GM12878 (cell line): ENCODE data around the gene GHRL. TPM values are rescaled to one million over a fixed set of nuclear protein-coding genes. Genes with fewer than 3 reads are reported as not detected.

Source experiments
- ATAC-seq: fragments of 200-7000 bp; cut with Tn5 transposase; 3 replicates; pipeline ENCODE4 v1.9.1; 2020; ENCODE audit warnings: mild to moderate bottlenecking, moderate library complexity
- BruUV-seq: library from RNA; stranded (reverse); fragments of 400-500 nt; replicated peaks from 2 replicates; lab custom pipeline; 2021; lab: Mats Ljungman, UMichigan
- CTCF ChIA-PET: fragments of 300-600 bp; sonication (Branson Sonifier 250); formaldehyde crosslinking; extraction: SDS; loops from one replicate; lab custom pipeline; 2021; ENCODE audit warnings: inconsistent platforms; lab: Yijun Ruan, JAX
- POLR2A ChIA-PET: fragments of 350-600 bp; formaldehyde crosslinking; extraction: SDS; loops from one replicate; lab custom pipeline; 2021; ENCODE audit warnings: inconsistent platforms; lab: Charles Lee
- RAD21 ChIA-PET: fragments of 300-600 bp; sonication (Branson Sonifier 250); formaldehyde crosslinking; loops from one replicate; lab custom pipeline; 2023; ENCODE audit warnings: antibody characterized with exemption; ENCODE audit not compliant: unreplicated experiment; lab: Charles Lee
- SMC1A ChIA-PET: fragments of 300-600 bp; sonication (Branson Sonifier 250); formaldehyde crosslinking; loops from one replicate; lab custom pipeline; 2023; ENCODE audit not compliant: unreplicated experiment, uncharacterized antibody; lab: Charles Lee
- DNase-seq: peaks from one replicate; pipeline ENCODE4 v3.0.0-alpha.2; 2011; ENCODE audit warnings: low read depth, low spot score
- FAIRE-seq: peaks from 3 replicates; lab custom pipeline; 2011; peaks lifted over from hg19 to GRCh38; lab: Jason Lieb, UNC
- H2AFZ ChIP-seq: 2 replicates; pipeline ENCODE4 v1.6.0; 2011; ENCODE audit warnings: low read depth, low read length, control low read depth; ENCODE audit not compliant: control insufficient read depth
- H3K27ac ChIP-seq: 2 replicates; pipeline ENCODE4 v1.5.1; 2011; ENCODE audit warnings: control low read depth; ENCODE audit not compliant: control insufficient read depth, insufficient read depth
- H3K27me3 ChIP-seq, 2 experiments: replicated peaks in 1 of 2; 2 replicates each; pipeline versions ENCODE4 v1.6.0 to v1.6.1; 2011; ENCODE audit warnings: low read length in 1 of 2; ENCODE audit not compliant: control insufficient read depth in 2 of 2, insufficient read depth in 2 of 2
- H3K36me3 ChIP-seq, 2 experiments: 2 replicates each; pipeline ENCODE4 v1.5.1; 2011; ENCODE audit warnings: low read length in 1 of 2; ENCODE audit not compliant: control insufficient read depth in 2 of 2, insufficient read depth in 2 of 2
- H3K4me1 ChIP-seq: 2 replicates; pipeline ENCODE4 v1.6.1; 2011; ENCODE audit warnings: mild to moderate bottlenecking, low read length, moderate library complexity, mixed read lengths; ENCODE audit not compliant: control insufficient read depth, insufficient read depth
- H3K4me2 ChIP-seq: 2 replicates; pipeline ENCODE4 v1.6.0; 2011; ENCODE audit warnings: control low read depth; ENCODE audit not compliant: control insufficient read depth, insufficient read depth
- H3K4me3 ChIP-seq: fragments of 200-600 bp; sonication (generic); 2 replicates; pipeline ENCODE4 v1.5.1; 2016
- H3K79me2 ChIP-seq: 2 replicates; pipeline ENCODE4 v1.6.0; 2011; ENCODE audit warnings: low read length; ENCODE audit not compliant: control insufficient read depth, insufficient read depth
- H3K9ac ChIP-seq: 2 replicates; pipeline ENCODE4 v1.8.0; 2011; ENCODE audit warnings: low read length, control low read depth, mixed read lengths; ENCODE audit not compliant: control insufficient read depth, insufficient read depth
- H3K9me3 ChIP-seq: replicated peaks from 3 replicates; pipeline ENCODE4 v1.5.1; 2011; ENCODE audit warnings: mild to moderate bottlenecking, low read length; ENCODE audit not compliant: control insufficient read depth, insufficient read depth
- H4K20me1 ChIP-seq: 2 replicates; pipeline ENCODE4 v1.6.0; 2011; ENCODE audit not compliant: control insufficient read depth, insufficient read depth
- BRCA1 ChIP-seq: IDR thresholded peaks from 2 replicates; pipeline ENCODE4 v1.6.1; 2011; ENCODE audit warnings: low read depth, low read length, improper control_type of control experiment
- CBX5 ChIP-seq: sonication (generic); IDR thresholded peaks from 2 replicates; pipeline ENCODE4 v1.6.1; 2016; ENCODE audit warnings: low read depth, moderate library complexity, mild to moderate bottlenecking, inconsistent platforms
- CREB1 ChIP-seq: IDR thresholded peaks from 2 replicates; pipeline ENCODE4 v1.6.1; 2012; ENCODE audit warnings: low read depth, mild to moderate bottlenecking, inconsistent platforms
- FOXM1 ChIP-seq: IDR thresholded peaks from 2 replicates; pipeline ENCODE4 v1.6.1; 2012; ENCODE audit warnings: low read depth, mild to moderate bottlenecking, inconsistent platforms, low read length, moderate library complexity
- KLF5 ChIP-seq: fragments of 450-650 bp; IDR thresholded peaks from 2 replicates; pipeline ENCODE4 v1.6.1; 2014; ENCODE audit warnings: mild to moderate bottlenecking; ENCODE audit not compliant: partially characterized antibody
- PAX8 ChIP-seq: fragments of 450-650 bp; IDR thresholded peaks from 2 replicates; pipeline ENCODE4 v1.6.1; 2017; ENCODE audit warnings: mild to moderate bottlenecking, moderate library complexity
- RELA ChIP-seq: fragments of 450-650 bp; IDR thresholded peaks from 2 replicates; pipeline ENCODE4 v1.8.0; 2014; ENCODE audit warnings: borderline replicate concordance; ENCODE audit not compliant: partially characterized antibody
- RFX5 ChIP-seq: IDR thresholded peaks from 2 replicates; pipeline ENCODE4 v1.6.1; 2011; ENCODE audit warnings: low read depth, low read length, improper control_type of control experiment
- SMARCA5 ChIP-seq: fragments of 450-650 bp; IDR thresholded peaks from 2 replicates; pipeline ENCODE4 v1.6.1; 2017; ENCODE audit warnings: mild to moderate bottlenecking
- SMC3 ChIP-seq: IDR thresholded peaks from 2 replicates; pipeline ENCODE4 v1.6.1; 2011; ENCODE audit warnings: low read length, improper control_type of control experiment, borderline replicate concordance
- ZBED1 ChIP-seq: IDR thresholded peaks from 2 replicates; pipeline ENCODE4 v1.6.1; 2016; ENCODE audit warnings: borderline replicate concordance
- WGBS: methylation state at CpG from one replicate; pipeline ENCODE4 v1.1.6; 2016; ENCODE audit warnings: low lambda C conversion rate; ENCODE audit not compliant: insufficient replicate concordance, insufficient coverage; ENCODE audit errors: missing lambda C conversion rate; 5-methylcytosine and 5-hydroxymethylcytosine counted together
- in situ Hi-C: fragments of 300-500 bp; cut with MboI; formaldehyde crosslinking; loops from 9 replicates; pipeline ENCODE4 v1.14.3; 2018; ENCODE audit warnings: mixed read lengths
- intact Hi-C: fragments of 100-400 bp; cut with micrococcal nuclease; formaldehyde crosslinking; loops from one replicate; pipeline ENCODE4 v1.14.2; 2022; ENCODE audit not compliant: unreplicated experiment
- polyA plus RNA-seq, 11 experiments: library from polyadenylated mRNA; depleted of rRNA in 4 of 11; unstranded in 6 of 11; stranded (reverse) in 5 of 11; fragments of >200 nt; fragmentation: Nextera tagmentation in 4 of 11; fragmentation: Illumina TruSeq in 1 of 11; extraction: Ambion mirVana in 4 of 11; extraction: Trizol in 1 of 11; gene quantifications; 1 replicate in 1 of 11; 2 replicates in 10 of 11; pipeline versions ENCODE4 v1.2.1 to v1.2.3, GENCODE V29; 2011 to 2016; ENCODE audit warnings: inconsistent platforms in 2 of 11, missing spikeins in 2 of 11, low read depth in 1 of 11
- total RNA-seq, 4 experiments: library from RNA; depleted of rRNA in 3 of 4; stranded (reverse); fragments of >200 nt in 3 of 4; fragmentation: Illumina TruSeq in 1 of 4; extraction: Trizol in 1 of 4; gene quantifications; 2 replicates each; pipeline versions ENCODE4 v1.2.1 to v1.2.3, GENCODE V29; 2013 to 2021
- TF ChIP-seq, protein P1 (sequence below): IDR thresholded peaks from 2 replicates; pipeline ENCODE4 v1.6.1; 2012; ENCODE audit warnings: low read depth, low read length, improper control_type of control experiment
- TF ChIP-seq, protein P2 (sequence below), 3 experiments: IDR thresholded peaks in 2 of 3; conservative IDR thresholded peaks in 1 of 3; 2 replicates each; pipeline ENCODE4 v1.5.1; 2011; ENCODE audit warnings: low read depth in 3 of 3, low read length in 3 of 3, mild to moderate bottlenecking in 3 of 3, control low read depth in 2 of 3, moderate library complexity in 2 of 3, inconsistent platforms in 1 of 3, mixed read lengths in 1 of 3; ENCODE audit not compliant: control insufficient read depth in 2 of 3, insufficient read depth in 1 of 3; ENCODE audit errors: extremely low read depth in 1 of 3
- TF ChIP-seq, protein P3 (sequence below): IDR thresholded peaks from 2 replicates; pipeline ENCODE4 v1.6.1; 2011; ENCODE audit warnings: low read depth, low read length, improper control_type of control experiment, borderline replicate concordance
- TF ChIP-seq, protein P4 (sequence below): fragments of 450-650 bp; IDR thresholded peaks from 2 replicates; pipeline ENCODE4 v1.6.1; 2016; ENCODE audit warnings: mild to moderate bottlenecking, moderate library complexity, borderline replicate concordance
- TF ChIP-seq, protein P5 (sequence below): IDR thresholded peaks from 2 replicates; pipeline ENCODE4 v1.6.1; 2012; ENCODE audit warnings: low read length, inconsistent platforms

The GHRL gene
- total and polyA plus RNA-seq, 10 of the 15 experiments (the other 5 are each of a cell fraction or from before 2014, with no cell fraction given): 0.35 to 2.2 (median 0.88) TPM

DNA sequence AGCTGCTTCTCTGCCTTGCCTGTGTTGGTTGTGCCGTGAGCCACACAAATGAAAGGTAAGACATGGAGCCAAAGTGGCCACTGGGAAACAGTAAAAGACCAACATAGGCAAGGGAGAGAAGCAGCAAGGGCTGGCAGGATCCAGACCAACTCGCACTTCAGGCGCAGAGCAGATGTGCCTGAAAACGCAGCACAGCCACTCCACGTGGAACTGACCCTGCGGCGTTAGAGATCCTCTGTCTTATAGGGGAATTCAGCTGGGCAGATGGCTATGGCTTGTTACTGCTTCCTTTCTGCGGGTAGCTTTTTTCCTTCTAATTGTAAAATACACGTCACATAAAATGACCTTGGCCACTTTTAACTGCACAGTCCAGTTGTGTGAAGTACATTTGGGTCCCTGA is 10.4 kb upstream of the GHRL start:
- no peak overlapping the region for H3K4me2 ChIP-seq
- FAIRE-seq (no peak), DNase-seq (no peak), ATAC-seq (no peak)
- WGBS: 96% methylated on average over 9 of the region's 9 CpGs
- H3K27me3 ChIP-seq: no peaks in the 10 kb centered on the region
- no TSS peak for BruUV-seq
- intact Hi-C loops (no loop called here), in situ Hi-C loops (no loop called here)
- no peaks in the 10 kb centered on the region; the same call in 1 of the 3 replicates for H3K9me3 ChIP-seq
- H2AFZ ChIP-seq: no peak overlapping the region
- ChIA-PET RAD21 (interaction anchor here (0.6 kb wide), 1 partner anchor 137 kb away, joined by 3 read pairs; no protein-coding TSS in a partner anchor), SMC1A (interaction anchor here (1.6 kb wide), 1 partner anchor 9 kb away, joined by 6 read pairs; no protein-coding TSS in a partner anchor), CTCF (no interaction called here), POLR2A (no interaction called here)
- peaks cover 22 to 46% of the 10 kb centered on the region in 2 experiments for H3K36me3 ChIP-seq
- 0 out of 2 replicates have a peak, but pooled peaks cover 1% of the 10 kb centered on the region for H3K79me2 ChIP-seq
- no peaks in the 10 kb centered on the region for H4K20me1 ChIP-seq
- H3K4me3 ChIP-seq: no peak overlapping the region
- no peak overlapping the region for H3K9ac ChIP-seq
- peaks cover 9% of the 10 kb centered on the region for H3K4me1 ChIP-seq
- H3K27ac ChIP-seq: no peak overlapping the region
- TF ChIP-seq CBX5 (no peak), ZBED1 (no peak), PAX8 (no peak), KLF5 (no peak), RFX5 (no peak), FOXM1 (no peak), SMC3 (no peak), RELA (no peak), CREB1 (no peak), SMARCA5 (no peak), BRCA1 (no peak)
- TF ChIP-seq, protein P1, sequence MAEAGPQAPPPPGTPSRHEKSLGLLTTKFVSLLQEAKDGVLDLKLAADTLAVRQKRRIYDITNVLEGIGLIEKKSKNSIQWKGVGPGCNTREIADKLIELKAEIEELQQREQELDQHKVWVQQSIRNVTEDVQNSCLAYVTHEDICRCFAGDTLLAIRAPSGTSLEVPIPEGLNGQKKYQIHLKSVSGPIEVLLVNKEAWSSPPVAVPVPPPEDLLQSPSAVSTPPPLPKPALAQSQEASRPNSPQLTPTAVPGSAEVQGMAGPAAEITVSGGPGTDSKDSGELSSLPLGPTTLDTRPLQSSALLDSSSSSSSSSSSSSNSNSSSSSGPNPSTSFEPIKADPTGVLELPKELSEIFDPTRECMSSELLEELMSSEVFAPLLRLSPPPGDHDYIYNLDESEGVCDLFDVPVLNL: no peak
- TF ChIP-seq, protein P2, sequence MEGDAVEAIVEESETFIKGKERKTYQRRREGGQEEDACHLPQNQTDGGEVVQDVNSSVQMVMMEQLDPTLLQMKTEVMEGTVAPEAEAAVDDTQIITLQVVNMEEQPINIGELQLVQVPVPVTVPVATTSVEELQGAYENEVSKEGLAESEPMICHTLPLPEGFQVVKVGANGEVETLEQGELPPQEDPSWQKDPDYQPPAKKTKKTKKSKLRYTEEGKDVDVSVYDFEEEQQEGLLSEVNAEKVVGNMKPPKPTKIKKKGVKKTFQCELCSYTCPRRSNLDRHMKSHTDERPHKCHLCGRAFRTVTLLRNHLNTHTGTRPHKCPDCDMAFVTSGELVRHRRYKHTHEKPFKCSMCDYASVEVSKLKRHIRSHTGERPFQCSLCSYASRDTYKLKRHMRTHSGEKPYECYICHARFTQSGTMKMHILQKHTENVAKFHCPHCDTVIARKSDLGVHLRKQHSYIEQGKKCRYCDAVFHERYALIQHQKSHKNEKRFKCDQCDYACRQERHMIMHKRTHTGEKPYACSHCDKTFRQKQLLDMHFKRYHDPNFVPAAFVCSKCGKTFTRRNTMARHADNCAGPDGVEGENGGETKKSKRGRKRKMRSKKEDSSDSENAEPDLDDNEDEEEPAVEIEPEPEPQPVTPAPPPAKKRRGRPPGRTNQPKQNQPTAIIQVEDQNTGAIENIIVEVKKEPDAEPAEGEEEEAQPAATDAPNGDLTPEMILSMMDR (IDR thresholded peaks at IDR 0.05 in 2 of 3, conservative IDR thresholded peaks at IDR 0.05 in 1 of 3; ENCODE audit: control insufficient read depth in 2 of 3, extremely low read depth in 1 of 3, insufficient read depth in 1 of 3, low read depth in 3 of 3, low read length in 3 of 3): no peak
- TF ChIP-seq, protein P3, sequence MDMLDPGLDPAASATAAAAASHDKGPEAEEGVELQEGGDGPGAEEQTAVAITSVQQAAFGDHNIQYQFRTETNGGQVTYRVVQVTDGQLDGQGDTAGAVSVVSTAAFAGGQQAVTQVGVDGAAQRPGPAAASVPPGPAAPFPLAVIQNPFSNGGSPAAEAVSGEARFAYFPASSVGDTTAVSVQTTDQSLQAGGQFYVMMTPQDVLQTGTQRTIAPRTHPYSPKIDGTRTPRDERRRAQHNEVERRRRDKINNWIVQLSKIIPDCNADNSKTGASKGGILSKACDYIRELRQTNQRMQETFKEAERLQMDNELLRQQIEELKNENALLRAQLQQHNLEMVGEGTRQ: no peak
- TF ChIP-seq, protein P4, sequence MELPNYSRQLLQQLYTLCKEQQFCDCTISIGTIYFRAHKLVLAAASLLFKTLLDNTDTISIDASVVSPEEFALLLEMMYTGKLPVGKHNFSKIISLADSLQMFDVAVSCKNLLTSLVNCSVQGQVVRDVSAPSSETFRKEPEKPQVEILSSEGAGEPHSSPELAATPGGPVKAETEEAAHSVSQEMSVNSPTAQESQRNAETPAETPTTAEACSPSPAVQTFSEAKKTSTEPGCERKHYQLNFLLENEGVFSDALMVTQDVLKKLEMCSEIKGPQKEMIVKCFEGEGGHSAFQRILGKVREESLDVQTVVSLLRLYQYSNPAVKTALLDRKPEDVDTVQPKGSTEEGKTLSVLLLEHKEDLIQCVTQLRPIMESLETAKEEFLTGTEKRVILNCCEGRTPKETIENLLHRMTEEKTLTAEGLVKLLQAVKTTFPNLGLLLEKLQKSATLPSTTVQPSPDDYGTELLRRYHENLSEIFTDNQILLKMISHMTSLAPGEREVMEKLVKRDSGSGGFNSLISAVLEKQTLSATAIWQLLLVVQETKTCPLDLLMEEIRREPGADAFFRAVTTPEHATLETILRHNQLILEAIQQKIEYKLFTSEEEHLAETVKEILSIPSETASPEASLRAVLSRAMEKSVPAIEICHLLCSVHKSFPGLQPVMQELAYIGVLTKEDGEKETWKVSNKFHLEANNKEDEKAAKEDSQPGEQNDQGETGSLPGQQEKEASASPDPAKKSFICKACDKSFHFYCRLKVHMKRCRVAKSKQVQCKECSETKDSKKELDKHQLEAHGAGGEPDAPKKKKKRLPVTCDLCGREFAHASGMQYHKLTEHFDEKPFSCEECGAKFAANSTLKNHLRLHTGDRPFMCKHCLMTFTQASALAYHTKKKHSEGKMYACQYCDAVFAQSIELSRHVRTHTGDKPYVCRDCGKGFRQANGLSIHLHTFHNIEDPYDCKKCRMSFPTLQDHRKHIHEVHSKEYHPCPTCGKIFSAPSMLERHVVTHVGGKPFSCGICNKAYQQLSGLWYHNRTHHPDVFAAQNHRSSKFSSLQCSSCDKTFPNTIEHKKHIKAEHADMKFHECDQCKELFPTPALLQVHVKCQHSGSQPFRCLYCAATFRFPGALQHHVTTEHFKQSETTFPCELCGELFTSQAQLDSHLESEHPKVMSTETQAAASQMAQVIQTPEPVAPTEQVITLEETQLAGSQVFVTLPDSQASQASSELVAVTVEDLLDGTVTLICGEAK: no peak
- TF ChIP-seq, protein P5, sequence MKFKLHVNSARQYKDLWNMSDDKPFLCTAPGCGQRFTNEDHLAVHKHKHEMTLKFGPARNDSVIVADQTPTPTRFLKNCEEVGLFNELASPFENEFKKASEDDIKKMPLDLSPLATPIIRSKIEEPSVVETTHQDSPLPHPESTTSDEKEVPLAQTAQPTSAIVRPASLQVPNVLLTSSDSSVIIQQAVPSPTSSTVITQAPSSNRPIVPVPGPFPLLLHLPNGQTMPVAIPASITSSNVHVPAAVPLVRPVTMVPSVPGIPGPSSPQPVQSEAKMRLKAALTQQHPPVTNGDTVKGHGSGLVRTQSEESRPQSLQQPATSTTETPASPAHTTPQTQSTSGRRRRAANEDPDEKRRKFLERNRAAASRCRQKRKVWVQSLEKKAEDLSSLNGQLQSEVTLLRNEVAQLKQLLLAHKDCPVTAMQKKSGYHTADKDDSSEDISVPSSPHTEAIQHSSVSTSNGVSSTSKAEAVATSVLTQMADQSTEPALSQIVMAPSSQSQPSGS: no peak
